T-helper 1 cell treated with Interleukin-12 subunit alpha and Interleukin-12 subunit beta and Interleukin-4 antibody, amounts not matched to agents 30 μg/mL and 1 μg/mL, for 36 hours (primary cell): ENCODE data around the gene TIMP1.
"Not testable (repeated sequence)": the region's sequence is repeated elsewhere in the genome, so short reads cannot be mapped to it uniquely, and the experiment has no call there.

Experiments
- H3K27ac Mint-ChIP-seq: one replicate; pipeline ENCODE4 v1.8.0; 2021; ENCODE audit warnings: mild to moderate bottlenecking, mixed read lengths
- H3K27me3 Mint-ChIP-seq: one replicate; pipeline ENCODE4 v1.8.0; 2021; ENCODE audit warnings: low read depth, mixed read lengths
- H3K36me3 Mint-ChIP-seq: one replicate; pipeline ENCODE4 v1.8.0; 2021; ENCODE audit warnings: low read depth, mixed read lengths
- H3K4me1 Mint-ChIP-seq: one replicate; pipeline ENCODE4 v1.8.0; 2021; ENCODE audit warnings: low read depth, mixed read lengths
- H3K4me3 Mint-ChIP-seq: one replicate; pipeline ENCODE4 v1.8.0; 2021; ENCODE audit warnings: mild to moderate bottlenecking, moderate library complexity, mixed read lengths
- H3K9me3 Mint-ChIP-seq: one replicate; pipeline ENCODE4 v1.8.0; 2021; ENCODE audit warnings: mixed read lengths

TIMP1 gene

GRCh38 chrX:47583240-47583861 is 1.1 kb downstream of the TIMP1 start:
- Mint-ChIP-seq H3K4me1 (peaks cover 30% of the 10 kb centered on the region), H3K4me3 (peak overlapping the region; percentile 78), H3K27ac (peak overlapping the region; percentile 72), H3K36me3 (peaks cover 15% of the 10 kb centered on the region), H3K27me3 (no peaks in the 10 kb centered on the region), H3K9me3 (no peaks in the 10 kb centered on the region)

GRCh38 chrX:47584714-47585113 is 2.5 kb downstream of the TIMP1 start:
- no peaks in the 10 kb centered on the region for H3K9me3 Mint-ChIP-seq
- peak overlapping the region; percentile 31 for H3K4me3 Mint-ChIP-seq
- H3K4me1 Mint-ChIP-seq = peaks cover 24% of the 10 kb centered on the region
- no peak overlapping the region for H3K27ac Mint-ChIP-seq
- peaks cover 15% of the 10 kb centered on the region for H3K36me3 Mint-ChIP-seq
- H3K27me3 Mint-ChIP-seq = no peaks in the 10 kb centered on the region

- H3K4me3 Mint-ChIP-seq = no peak overlapping the region
- H3K4me1 Mint-ChIP-seq = peaks cover 22% of the 10 kb centered on the region
- no peaks in the 10 kb centered on the region for H3K27me3 Mint-ChIP-seq
- no peak overlapping the region for H3K27ac Mint-ChIP-seq
- no peaks in the 10 kb centered on the region for H3K9me3 Mint-ChIP-seq
- peaks cover 15% of the 10 kb centered on the region for H3K36me3 Mint-ChIP-seq
Observed at GRCh38 chrX:47585273-47585672, 3.0 kb downstream of the TIMP1 start.

- Mint-ChIP-seq H3K4me3 (no peak overlapping the region), H3K4me1 (peaks cover 22% of the 10 kb centered on the region), H3K27me3 (no peaks in the 10 kb centered on the region), H3K27ac (no peak overlapping the region), H3K36me3 (peaks cover 15% of the 10 kb centered on the region), H3K9me3 (no peaks in the 10 kb centered on the region)
Observed at GRCh38 chrX:47586043-47586787, 4.0 kb downstream of the TIMP1 start.

GRCh38 chrX:47587091-47587891 is 5.1 kb downstream of the TIMP1 start:
- H3K4me1 Mint-ChIP-seq = peaks cover 13% of the 10 kb centered on the region
- H3K9me3 Mint-ChIP-seq = no peaks in the 10 kb centered on the region
- H3K36me3 Mint-ChIP-seq = peaks cover 15% of the 10 kb centered on the region
- no peak overlapping the region for H3K4me3 Mint-ChIP-seq
- no peak overlapping the region for H3K27ac Mint-ChIP-seq
- H3K27me3 Mint-ChIP-seq = no peaks in the 10 kb centered on the region

DNA sequence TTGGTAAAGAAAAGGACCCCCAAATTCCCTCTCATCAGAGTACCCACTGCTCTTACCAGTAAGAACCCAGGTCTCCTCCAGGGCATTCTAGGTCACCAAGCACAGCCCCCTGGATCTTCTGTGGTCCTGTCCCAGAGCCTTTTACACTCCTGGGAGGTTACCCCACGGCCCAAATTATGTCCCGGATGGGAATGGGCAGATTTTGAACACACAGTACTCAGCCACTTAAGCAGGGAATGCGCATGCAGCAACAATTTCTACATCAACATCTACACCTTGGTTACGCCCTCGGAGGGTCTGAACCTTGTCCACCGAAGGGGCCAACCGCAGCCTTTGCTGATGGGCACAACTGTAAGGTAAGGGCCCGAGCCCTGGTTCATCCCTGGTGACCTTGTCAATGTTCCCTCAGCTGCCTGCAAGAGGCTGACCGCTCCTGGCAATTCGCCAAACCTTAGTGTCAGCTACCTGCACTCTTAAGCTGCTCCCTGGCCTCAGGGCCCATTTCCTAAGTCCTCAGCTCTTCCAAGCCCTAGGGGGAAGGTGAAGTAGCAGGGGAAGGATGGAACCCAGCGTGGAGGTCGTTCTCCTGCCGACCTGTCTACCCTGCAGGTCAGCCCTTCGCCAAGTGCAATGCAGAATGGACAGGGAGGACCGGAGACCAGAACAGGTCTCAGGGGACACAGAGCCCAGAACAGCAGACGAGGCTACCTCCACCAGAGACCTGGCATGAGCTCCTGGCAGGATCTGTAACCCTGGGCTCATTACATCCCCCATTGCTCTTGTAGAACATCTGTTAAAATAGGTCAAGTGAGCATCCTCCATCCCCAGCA is 5.9 kb downstream of the TIMP1 start:
- Mint-ChIP-seq H3K4me3 (no peak overlapping the region), H3K27ac (no peak overlapping the region), H3K27me3 (no peaks in the 10 kb centered on the region), H3K9me3 (no peaks in the 10 kb centered on the region), H3K36me3 (peaks cover 15% of the 10 kb centered on the region), H3K4me1 (peaks cover 13% of the 10 kb centered on the region)

- Mint-ChIP-seq H3K4me3 (no peak overlapping the region), H3K4me1 (peaks cover 7% of the 10 kb centered on the region), H3K27me3 (no peaks in the 10 kb centered on the region), H3K36me3 (peaks cover 9% of the 10 kb centered on the region), H3K9me3 (peaks cover 5% of the 10 kb centered on the region), H3K27ac (no peak overlapping the region)
Observed at GRCh38 chrX:47590984-47591383, 8.7 kb downstream of the TIMP1 start.

DNA sequence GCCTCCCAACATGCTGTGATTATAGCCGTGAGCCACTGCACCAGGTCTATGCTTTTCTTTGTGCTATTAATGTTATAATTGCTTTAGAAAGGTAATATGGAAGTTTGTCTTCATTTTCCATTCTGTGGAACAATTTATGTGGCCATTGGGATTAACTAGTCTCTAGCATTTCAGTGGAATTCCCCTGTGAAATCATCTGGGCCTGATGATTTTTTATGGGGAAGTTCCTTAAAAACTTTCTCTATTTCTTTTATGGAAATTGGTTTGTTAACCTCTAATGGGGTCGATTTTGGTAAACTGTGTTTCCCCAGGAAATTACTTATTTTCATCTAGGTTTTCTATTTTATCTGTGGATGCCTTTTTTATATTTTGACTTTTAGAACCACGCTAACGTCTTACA is 11.3 kb downstream of the TIMP1 start:
- Mint-ChIP-seq H3K36me3 (peaks cover 11% of the 10 kb centered on the region), H3K27me3 (no peaks in the 10 kb centered on the region), H3K4me1 (peaks cover 13% of the 10 kb centered on the region), H3K27ac (no peak overlapping the region), H3K9me3 (peaks cover 21% of the 10 kb centered on the region), H3K4me3 (no peak overlapping the region)

DNA sequence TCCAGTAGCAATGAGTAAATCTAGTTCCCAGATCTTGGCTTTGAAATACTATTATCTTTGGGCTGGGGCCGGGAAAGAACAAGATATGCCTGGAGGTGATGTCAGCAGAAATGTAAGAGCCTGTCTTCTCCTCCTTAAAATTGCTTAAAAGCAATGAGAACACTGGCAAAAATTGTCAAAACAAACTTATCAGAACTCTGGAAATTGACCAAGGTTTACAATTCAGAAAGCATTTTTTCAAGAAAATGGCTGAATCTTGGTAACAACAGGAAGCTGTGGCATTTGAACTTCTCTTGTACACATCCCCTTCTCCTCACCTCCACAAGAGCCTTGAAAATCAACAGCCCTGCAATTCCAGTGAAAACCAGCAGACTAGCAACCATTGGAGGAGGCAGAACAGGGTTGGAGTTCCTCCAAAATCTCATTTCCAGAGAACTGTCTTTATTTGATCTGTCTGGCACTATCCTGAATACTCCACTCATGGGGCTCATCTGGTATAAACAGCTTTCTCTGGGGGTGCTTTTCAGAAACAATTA is 13.5 kb downstream of the TIMP1 start:
- Mint-ChIP-seq H3K27me3 (peaks cover 5% of the 10 kb centered on the region), H3K36me3 (peaks cover 11% of the 10 kb centered on the region), H3K4me1 (peaks cover 13% of the 10 kb centered on the region), H3K4me3 (peak overlapping the region; percentile 44), H3K27ac (peak overlapping the region; percentile 81), H3K9me3 (peaks cover 21% of the 10 kb centered on the region)

- Mint-ChIP-seq H3K27ac (peak overlapping the region; percentile 81), H3K36me3 (peaks cover 11% of the 10 kb centered on the region)
Observed at GRCh38 chrX:47596256-47596655, 14.0 kb downstream of the TIMP1 start.

GRCh38 chrX:47597222-47597621 is 15.0 kb downstream of the TIMP1 start:
- H3K4me1 Mint-ChIP-seq = peaks cover 13% of the 10 kb centered on the region
- H3K9me3 Mint-ChIP-seq = peaks cover 21% of the 10 kb centered on the region
- peaks cover 11% of the 10 kb centered on the region for H3K36me3 Mint-ChIP-seq
- H3K4me3 Mint-ChIP-seq = no peak overlapping the region
- H3K27ac Mint-ChIP-seq = no peak overlapping the region
- peaks cover 11% of the 10 kb centered on the region for H3K27me3 Mint-ChIP-seq

More at GRCh38 chrX:47596256-47596655, 14.0 kb downstream of the TIMP1 start:
- peaks cover 5% of the 10 kb centered on the region for H3K27me3 Mint-ChIP-seq
- peaks cover 21% of the 10 kb centered on the region for H3K9me3 Mint-ChIP-seq
- peaks cover 13% of the 10 kb centered on the region for H3K4me1 Mint-ChIP-seq
- peak overlapping the region; percentile 44 for H3K4me3 Mint-ChIP-seq

DNA sequence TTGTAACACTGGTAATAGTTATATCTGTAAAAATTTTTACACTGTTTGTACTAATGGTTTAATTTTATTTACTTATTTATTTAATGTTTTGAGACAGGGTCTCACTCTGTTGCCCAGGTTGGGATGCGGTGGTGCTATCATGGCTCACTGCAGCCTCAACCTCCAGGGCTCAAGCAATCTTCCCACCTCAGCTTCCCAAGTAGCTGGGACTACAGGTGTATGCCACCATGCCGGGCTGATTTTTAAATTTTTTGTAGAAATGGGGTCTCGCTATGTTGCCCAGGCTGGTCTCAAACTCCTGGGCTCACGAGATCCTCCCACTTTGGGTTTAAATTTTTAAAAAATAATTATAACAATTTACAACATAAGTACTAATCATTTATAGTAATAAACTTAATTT is 20.9 kb downstream of the TIMP1 start:
- not testable (repeated sequence) for H3K27ac Mint-ChIP-seq, H3K4me1 Mint-ChIP-seq, H3K36me3 Mint-ChIP-seq, H3K9me3 Mint-ChIP-seq, H3K4me3 Mint-ChIP-seq
- peaks cover 16% of the 10 kb centered on the region for H3K27me3 Mint-ChIP-seq

DNA sequence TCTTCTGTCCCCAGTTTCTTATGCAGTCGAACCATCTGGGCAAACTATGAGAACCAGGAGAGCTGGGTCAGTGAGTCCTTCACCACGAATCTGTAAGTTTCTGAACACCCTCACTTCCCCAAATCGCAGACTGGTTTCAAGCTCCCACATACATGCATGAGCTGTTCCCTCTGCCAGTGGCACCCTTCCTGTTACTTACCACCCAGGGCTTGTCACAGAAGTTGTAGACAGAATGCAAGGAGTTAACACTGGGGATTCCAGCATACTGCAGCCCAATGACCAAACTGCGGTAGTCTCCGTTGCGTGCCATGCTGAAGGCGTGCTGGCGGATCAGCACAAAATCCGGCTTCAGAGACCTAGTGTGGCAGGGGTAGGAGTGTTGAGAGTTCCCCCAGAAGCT is 22.8 kb downstream of the TIMP1 start:
- peaks cover 2% of the 10 kb centered on the region for H3K4me1 Mint-ChIP-seq
- H3K4me3 Mint-ChIP-seq = no peak overlapping the region
- H3K9me3 Mint-ChIP-seq = no peaks in the 10 kb centered on the region
- peaks cover 11% of the 10 kb centered on the region for H3K27me3 Mint-ChIP-seq
- no peaks in the 10 kb centered on the region for H3K36me3 Mint-ChIP-seq
- H3K27ac Mint-ChIP-seq = no peak overlapping the region

DNA sequence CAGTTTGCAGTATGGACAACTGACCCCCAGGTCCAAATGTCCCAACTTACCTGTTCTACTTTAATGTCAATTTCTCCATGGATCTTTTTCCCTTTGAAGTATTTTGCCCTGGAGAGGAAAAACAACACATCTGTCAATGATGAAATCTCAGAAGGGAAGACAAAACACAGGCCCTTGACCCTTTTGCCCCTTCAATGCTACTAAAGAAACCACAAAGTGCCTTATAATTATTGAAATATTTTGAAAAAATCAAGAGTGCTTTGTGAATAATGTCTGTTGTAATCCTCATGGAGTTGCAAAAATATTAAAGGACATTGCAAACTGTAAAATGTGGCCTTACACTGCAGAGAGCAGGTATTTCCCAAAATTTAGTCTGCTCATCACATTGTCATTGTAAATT is 24.9 kb downstream of the TIMP1 start:
- Mint-ChIP-seq H3K27ac (no peak overlapping the region), H3K4me1 (peaks cover 2% of the 10 kb centered on the region), H3K27me3 (peaks cover 4% of the 10 kb centered on the region), H3K9me3 (no peaks in the 10 kb centered on the region), H3K4me3 (no peak overlapping the region), H3K36me3 (no peaks in the 10 kb centered on the region)
